Thyroid gland (tissue), 4 donors: ENCODE measurements around the gene GNG7.

Experiments used
- POLR2A ChIP-seq, 2 donors: fragments of 450-650 bp; IDR thresholded peaks; one replicate each; pipeline ENCODE4 v1.6.1; 2017; ENCODE audit warnings: antibody characterized with exemption in 2 of 2, mild to moderate bottlenecking in 2 of 2, moderate library complexity in 1 of 2
- TF ChIP-seq, protein P1 (sequence below), 6 experiments: fragments of 200-600 bp in 3 of 6; fragments of 450-650 bp in 3 of 6; sonication (generic) in 3 of 6; IDR thresholded peaks; one replicate each; pipeline ENCODE4 v1.5.1; 2016 to 2019; ENCODE audit warnings: antibody characterized with exemption in 6 of 6, mild to moderate bottlenecking in 2 of 6, inconsistent platforms in 1 of 6, moderate library complexity in 1 of 6

DNA sequence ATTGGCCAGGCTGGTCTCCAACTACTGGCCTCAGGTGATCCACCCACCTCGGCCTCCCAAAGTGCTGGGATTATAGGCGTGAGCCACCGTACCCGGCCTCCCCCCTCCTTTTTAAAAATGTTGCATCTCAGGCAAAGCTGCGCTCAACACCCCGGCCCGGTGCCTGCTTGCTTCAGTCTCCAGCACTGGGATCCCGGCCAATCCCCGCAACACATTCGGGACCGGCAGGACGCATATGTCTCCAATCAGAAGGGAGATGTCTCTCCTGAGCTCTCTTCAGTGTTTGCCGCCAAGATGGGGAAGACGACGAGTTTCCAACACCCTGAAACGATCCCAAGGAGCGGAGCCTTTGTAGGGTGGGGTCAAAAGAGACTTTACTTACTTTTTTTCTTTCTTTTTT, 16.1 kb downstream of the GNG7 start:
- TF ChIP-seq, protein P1, sequence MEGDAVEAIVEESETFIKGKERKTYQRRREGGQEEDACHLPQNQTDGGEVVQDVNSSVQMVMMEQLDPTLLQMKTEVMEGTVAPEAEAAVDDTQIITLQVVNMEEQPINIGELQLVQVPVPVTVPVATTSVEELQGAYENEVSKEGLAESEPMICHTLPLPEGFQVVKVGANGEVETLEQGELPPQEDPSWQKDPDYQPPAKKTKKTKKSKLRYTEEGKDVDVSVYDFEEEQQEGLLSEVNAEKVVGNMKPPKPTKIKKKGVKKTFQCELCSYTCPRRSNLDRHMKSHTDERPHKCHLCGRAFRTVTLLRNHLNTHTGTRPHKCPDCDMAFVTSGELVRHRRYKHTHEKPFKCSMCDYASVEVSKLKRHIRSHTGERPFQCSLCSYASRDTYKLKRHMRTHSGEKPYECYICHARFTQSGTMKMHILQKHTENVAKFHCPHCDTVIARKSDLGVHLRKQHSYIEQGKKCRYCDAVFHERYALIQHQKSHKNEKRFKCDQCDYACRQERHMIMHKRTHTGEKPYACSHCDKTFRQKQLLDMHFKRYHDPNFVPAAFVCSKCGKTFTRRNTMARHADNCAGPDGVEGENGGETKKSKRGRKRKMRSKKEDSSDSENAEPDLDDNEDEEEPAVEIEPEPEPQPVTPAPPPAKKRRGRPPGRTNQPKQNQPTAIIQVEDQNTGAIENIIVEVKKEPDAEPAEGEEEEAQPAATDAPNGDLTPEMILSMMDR (IDR thresholded peaks at IDR 0.05), result no peak
- no peak for TF ChIP-seq POLR2A (IDR thresholded peaks at IDR 0.05)
